SKM-1 treated with dmso at 0.1 percent for 144 hours (cell line): ENCODE results near the gene NRIP2.
A peak's percentile ranks its signal among the peaks of the same experiment; 100 is the strongest.

Experiments
- DNase-seq: peaks from one replicate; lab custom pipeline; 2025; ENCODE audit not compliant: unreplicated experiment; lab: John Stamatoyannopoulos, UW

NRIP2 gene

DNA sequence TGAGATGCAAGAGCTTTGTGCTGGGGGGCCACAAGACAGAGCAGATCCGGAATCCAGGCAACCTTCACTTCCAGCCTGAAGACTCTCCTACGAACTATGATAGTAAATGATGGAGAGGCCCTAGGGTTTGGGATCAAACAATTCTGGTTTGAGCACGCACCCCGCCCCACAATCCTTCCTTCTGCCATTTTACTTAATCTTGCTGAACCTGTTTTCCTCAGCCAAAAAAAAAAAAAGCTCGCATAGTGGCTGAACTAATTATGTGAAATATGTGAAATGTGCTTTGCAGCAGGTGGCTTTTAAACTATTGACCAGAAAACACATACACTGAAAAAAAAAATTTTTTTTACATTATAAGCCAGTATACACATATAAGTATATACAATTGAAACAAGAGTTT lies 23.0 kb downstream of the NRIP2 start:
- no peak for DNase-seq

DNA sequence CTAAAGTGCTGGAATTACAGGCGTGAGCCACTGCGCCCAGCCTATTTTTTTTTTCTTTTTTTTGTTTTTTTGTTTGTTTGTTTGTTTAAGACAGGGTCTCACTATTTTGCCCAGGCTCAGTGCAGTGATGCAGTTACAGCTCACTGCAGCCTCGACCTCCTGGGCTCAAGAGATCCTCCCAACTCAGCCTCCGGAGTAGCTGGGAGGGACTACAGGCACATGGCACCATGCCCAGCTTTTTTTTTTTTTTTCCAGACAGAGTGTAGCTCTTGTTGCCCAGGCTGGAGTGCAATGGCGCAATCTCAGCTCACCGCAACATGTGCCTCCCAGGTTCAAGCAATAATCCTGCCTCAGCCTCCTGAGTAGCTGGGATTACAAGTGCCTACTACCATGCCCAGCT lies 28.1 kb downstream of the NRIP2 start:
- DNase-seq, result no peak

DNA sequence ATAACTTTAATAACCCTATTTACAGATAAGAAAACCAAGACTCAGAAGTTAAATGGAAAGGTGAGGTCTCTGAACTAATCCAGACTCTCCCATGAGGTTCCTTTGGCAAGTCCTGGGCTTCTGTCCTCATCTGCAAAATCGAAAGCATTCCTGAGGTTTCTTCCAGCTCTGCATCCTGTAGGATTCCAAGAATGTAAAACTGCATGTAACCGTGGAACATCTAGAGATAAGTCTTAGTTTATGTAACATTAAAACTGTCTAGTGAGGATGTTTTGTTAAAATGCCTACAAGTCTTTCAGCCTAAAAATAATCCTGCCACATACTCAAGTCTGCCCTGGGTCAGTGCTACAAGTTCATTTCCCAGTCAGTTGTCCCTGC lies 29.7 kb downstream of the NRIP2 start:
- no peak for DNase-seq

DNA sequence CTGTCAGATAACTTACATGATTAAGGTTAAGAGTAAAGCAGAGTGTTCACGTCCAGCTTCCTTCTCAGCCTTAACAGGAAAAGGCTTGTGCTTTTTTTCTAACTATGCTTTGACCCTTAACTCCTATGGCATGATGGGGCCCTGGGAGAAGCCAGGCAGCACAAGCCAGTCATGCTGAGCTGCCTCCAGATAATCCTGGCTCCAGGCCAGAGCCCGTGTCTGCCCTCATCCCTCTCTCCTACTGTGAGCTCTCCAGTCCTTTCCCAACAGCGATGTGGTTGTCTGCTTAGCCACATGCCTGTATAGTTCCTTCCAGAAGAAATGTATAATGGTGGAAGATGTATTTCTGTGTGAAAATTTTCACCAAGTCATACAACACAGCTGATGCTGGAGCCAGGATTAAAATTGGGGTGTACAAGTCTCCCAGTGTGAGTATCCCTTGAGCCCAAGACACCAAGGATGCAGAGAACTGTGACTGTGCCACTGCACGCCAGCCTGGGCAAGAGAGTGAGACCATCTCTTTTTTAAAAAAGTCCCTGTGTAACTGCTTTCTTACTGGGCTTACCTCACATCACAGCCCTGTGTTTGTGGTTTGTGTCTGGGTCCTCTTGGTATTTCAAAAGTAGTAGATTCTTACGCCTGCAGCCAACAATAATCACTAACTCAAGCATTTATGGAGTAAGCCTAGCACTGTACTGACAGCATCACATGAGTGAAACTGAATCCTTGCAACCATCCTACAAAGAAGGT lies 30.3 kb downstream of the NRIP2 start:
- no peak for DNase-seq

DNA sequence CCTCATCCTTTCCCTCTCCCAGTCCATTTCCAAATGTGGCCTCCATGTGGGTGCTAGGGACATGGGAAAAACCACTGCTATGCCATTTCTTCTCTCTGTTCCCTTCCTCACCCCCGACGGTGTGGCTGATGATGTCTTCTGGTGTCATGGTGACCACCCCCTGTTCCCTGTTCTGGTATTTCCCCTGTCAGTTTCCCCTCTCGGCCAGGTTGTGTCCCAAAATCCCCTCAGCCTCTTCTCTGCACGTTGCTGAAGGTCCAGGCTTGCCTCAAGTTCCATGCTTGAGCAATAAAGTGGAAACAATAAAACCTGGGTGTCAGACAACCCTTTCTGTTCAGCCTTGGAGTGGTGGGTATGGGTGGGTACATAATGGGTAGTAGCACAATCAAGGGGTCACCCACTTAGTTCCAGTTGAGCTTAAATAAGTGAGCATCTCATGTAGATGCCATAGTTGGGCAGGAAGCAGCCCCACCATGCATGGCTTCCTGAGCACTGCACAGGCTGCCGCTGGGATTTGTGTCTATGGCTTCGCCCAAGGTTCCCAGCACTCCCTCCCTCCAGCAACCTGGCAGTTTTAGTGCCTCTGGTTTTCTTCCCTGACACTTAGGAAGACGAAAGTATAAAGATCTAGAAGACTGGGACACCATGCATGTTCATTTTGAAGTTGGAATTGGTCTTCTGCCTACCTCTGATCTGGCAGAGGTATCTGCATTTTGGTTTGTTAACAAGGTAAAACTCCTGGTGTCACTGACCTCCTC lies 31.0 kb downstream of the NRIP2 start:
- DNase-seq, result no peak

DNA sequence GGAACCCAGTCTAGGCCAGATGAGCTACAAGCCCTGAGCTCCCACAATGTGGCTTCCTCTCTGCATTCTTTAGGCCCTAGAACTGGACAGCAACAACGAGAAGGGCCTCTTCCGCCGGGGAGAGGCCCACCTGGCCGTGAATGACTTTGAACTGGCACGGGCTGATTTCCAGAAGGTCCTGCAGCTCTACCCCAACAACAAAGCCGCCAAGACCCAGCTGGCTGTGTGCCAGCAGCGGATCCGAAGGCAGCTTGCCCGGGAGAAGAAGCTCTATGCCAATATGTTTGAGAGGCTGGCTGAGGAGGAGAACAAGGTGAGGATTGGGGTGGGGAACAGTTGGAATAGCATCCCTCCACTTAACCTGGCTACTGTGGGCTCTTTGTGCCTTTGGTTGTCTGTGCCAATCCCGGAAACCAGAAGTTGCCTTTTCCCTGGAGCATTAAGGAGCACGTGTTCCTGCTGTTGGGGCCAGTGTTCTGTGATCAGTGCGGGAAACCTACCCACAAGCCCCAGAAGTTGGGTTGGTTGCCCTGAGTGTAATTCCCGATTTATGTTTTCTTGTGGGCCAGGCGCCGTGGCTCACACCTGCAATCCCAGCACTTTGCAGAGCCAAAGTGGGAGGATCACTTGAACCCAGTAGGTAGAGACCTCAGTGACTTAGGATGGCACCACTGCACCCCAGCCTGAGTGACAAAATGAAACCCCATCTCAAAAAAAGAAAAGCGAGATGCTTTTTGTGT lies 33.6 kb downstream of the NRIP2 start:
- DNase-seq, result no peak

DNA sequence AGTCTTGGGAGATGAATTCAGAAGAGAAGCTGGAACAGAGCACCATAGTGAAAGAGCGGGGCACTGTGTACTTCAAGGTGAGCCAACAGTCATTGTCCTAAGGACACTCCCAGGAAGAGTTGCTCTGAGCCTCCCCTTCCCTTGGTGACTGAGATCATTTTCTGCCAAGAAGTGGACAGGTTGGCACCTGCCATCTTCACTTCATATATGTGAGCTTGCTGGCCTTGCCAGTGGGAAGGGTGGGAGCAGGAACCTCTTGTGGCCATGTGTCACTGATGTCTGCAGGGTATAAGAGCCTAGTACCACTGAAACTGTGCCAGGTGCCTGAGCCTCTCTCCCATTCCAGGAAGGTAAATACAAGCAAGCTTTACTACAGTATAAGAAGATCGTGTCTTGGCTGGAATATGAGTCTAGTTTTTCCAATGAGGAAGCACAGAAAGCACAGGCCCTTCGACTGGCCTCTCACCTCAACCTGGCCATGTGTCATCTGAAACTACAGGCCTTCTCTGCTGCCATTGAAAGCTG lies 34.7 kb downstream of the NRIP2 start:
- DNase-seq, result no peak

DNA sequence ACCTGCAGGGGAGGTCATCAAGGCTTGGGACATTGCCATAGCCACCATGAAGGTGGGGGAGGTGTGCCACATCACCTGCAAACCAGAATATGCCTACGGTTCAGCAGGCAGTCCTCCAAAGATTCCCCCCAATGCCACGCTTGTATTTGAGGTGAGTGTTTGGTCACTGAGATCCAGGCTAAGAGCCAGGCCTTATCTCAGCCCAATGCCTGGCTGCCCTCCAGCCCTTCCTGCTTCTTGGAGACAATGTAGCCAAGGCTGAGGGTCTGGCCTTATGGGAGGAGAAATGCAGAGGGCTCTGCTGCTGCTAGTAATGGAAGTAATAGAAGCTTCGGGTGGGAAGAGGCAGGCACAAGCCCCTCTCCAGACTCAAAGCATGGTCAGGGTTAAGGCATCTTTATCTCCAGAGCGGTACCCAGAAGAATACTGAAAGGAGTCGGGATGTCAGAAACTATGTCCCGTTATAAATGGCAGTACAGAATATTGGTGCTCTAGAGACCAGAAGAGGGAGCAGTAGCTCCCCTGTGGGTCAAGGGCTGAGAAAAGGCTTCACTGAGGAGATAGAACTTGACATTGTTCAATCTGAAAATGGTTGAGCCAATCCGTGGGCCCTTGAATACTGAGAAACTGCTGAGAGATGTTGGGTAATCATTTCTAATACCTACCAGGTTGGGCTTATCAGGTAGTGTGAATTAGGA lies 37.0 kb downstream of the NRIP2 start:
- DNase-seq, result no peak

DNA sequence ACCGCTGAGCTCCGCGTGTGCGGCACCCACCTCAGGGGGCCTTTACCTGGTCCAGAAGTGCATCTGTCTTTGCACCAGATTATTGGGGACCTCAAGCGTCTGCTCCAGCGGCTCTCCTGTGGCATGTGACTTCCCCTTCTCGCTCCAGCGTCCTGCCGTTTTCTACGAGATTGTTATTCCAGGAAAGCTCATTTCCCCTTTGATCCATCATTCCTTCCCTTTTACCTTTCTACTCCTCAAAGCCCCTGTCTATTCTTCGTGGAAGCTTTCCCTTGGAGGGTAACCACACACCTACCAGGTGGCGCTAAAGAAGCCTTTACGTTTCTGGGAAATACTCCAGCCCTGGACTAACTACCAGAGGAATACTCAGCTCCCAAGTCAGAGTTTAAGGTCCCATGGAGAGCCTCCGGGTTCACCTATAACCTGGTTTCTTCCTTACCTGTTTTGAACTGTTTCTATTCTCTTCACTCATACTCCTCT lies 38.6 kb downstream of the NRIP2 start:
- DNase-seq, result no peak

DNA sequence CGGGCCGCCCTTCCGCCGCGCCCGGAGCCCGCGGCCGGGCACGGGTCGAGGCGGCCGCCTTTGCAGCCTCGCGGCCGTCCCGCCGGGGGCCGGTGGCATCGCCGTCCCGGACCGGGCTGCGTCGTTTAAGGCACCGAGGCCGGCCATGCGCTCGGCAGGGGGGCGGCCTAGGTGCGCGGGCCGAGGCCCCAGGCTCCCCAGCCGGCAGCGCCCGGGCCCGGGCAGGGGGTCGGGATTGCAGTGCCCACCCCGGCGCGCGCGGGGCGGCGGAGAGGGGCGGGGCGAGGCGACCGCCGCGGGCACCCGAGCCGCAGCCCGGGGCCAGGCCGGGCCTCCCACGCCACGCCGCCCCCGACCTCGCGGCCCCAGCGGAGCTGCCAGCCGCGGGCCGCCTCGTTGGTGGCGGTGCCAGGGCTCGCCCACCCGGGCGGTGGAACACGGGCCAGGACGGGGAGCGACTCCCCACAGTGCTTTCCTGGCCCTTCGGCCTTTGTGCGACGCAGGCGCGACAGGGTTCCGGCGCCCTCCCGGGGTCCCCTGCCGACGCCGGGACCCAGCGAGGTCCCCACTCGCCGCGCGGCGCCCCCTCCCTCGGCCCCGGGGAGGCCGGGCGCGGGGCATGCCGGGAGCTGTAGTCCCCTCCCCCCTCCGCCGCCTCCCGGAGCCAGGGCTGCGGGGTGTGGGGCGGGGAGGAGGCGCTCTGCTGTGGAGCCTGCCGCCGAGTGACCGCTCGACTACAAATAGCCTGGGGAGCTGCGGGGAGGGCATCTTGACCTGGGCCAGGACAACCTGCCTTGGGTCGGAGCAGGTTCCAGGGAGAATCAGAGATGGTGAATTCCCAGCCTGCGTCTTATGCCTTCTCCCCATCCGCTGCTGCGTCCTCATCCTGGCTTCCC lies 39.3 kb downstream of the NRIP2 start:
- DNase-seq, result peak; percentile 13

DNA sequence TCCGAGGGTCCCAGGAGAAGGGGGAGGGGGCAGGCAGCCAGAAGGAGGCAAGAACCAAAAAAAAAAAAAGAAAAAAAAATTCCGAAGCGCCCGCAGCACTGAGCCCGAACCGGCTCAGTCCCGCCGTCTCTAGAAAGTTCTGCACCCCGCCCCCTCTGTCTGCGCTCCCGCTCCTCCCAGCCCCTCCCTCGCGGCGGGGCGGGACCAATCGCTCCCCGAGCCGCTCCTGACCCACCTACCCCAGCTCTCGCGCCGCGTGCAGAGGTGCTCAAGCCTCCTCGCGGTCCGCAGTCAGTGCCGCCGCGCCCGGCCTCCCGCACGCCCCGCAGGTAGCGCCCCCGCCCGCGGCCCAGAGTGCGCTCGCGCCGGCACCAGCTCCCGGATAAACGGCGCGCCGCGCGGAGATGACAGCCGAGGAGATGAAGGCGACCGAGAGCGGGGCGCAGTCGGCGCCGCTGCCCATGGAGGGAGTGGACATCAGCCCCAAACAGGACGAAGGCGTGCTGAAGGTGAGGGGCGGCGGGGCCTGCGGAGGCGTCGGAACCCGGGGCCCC lies 40.0 kb downstream of the NRIP2 start, which contains the start of gene FKBP4:
FKBP4 (plus strand) TSS at position 235 of the 554 bp plus-strand sequence; CDS start at position 405, 170 bp downstream.
- DNase-seq, result peak; percentile 40

DNA sequence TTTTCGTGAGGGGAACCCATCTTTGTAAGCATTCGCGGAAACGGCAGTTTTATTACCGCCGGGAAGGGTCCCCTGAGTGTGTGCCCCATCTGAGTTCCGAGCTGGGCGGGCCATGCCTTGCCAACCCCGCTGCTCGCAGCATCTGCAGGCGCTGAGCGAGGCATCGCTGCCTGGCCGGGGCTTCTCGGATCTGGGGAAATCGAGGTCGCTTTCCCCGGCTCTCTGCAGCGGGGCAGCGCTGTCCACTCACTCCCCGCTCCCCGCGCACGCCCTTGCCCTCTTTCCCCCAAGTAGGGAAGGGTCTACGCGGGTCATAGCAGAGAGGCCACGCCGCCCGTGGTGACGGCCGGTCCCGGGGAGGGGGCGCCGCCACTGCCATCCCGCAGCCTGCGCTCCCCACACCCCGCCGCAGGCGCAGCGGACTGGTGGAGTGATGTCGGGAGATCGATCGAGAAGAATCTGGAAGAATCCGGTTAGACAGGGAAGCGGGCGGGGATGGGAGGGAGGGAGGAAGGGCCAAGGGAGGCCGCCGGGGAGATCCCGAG lies 40.6 kb downstream of the NRIP2 start:
- DNase-seq, result no peak

DNA sequence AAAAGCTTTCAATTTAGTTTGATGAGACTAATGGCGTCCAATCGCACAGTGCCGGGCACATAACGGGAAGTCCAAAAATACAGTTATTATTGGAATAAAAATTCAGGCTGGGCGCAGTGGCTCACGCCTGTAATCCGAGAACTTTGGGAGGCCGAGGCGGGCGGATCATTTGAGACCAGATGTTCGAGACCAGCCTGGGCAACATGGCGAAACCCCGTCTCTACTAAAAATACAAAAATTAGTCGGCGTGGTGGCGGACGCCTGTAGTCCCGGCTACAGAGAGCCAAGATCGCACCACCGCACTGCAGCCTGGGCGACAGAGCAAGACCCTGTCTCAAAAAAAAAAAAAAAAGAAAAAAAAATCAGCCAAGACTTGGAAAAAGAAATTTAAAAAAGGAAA lies 41.3 kb downstream of the NRIP2 start:
- DNase-seq, result no peak

DNA sequence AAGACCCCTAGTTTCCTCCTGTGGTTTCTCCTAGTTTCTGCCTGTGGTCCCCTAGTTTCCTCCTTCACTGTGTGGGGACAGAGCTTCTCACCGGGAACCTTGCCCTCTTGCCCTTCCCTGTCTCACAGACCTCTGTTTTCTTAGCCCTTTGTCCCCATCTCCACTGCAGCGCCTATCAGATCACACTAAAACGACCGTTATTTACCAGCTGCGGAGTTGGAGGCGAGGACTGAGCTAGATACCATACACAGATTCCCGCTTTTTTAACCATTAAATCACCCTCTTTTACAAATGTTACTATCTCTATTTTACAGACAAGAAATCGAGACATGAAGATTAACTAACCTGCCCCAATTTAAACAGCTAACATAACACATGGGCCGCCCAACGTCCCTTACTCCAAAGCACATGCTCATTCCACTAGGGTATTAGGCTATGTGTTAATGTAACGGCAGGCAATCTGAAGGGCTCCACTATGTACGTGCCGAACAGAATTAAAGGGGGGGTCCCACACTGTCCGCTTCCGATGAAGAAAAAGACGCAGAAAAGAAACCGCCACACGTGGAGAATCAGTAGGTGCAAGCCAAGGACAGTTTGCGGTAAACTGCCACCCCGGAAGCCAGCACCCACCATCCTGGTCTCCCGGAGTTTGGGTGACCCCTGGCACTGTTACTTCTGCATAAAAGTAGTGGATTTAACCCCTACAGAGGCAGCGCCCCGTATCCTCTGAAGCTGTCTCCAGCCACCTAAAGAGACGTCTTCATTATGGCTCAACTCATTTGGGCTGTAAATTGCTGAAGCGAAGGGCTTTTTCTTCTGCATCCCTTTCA lies 41.9 kb downstream of the NRIP2 start:
- no peak for DNase-seq

DNA sequence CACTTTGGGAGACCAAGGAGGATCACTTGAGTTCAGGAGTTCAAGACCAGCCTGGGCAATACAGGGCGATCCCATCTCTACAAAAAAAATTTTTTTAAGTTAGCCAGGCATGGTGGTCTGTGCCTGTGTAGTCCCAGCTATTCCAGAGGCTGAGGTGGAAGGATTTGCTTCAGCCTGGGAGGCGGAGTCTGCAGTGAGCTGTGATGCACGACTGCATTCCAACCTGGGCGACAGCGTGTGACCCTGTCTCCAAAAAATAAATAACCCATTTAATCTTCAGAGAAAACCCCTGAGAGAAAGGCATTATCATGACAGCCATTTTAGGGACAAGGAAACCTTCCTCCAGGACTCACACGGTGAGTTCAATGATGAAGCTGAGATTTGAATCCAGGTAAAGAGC lies 43.7 kb downstream of the NRIP2 start:
- no peak for DNase-seq

DNA sequence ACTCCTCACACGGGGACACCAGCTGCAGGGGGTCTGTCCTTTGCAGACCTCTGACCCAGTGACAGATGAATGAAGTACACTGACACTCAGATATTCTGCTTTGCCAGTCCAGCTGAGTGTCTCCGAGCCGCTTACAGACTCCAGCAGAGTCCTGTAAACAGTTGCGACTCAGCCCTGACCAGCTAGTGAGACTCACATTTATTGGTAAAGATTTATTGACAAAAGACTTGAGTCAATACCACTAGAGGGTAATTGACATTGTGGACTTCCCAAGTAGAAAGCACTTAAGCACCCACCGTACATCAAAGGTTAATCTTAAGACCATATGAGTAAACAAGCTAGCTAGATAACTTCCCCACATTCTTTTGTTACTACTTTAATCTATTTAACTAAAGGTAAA lies 49.8 kb downstream of the NRIP2 start:
- no peak for DNase-seq

DNA sequence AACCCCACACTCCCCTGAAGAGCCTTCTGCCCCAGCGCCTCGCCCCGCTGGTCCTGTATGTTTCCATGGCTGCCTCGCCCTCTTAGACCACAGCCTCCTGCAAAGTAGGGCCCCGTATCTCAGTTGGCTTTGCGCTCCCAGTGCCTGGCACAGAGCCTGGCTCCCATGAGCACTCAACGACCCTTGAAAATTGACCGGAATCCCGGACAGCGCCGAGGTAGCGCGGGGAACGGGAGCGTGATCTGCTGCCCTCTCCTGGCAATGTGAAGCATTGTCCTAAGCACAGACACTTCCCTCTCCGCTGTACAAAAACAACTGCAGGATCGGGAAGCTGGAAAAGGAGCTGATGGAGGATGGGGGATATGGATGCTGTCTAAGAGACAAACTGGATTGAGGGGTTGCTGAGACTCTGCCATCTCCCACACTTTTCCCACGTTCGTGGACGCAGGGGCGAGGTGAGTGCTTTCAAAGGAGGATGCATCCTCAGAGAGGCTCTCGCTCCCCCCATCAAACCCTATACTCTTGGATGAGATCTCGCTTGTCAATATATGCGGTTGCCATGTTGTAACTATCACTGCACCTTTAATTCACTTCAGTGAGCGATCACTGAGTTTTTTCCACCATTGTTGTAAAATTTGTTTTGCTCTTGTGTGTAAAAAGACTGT lies 50.8 kb downstream of the NRIP2 start:
- no peak for DNase-seq

DNA sequence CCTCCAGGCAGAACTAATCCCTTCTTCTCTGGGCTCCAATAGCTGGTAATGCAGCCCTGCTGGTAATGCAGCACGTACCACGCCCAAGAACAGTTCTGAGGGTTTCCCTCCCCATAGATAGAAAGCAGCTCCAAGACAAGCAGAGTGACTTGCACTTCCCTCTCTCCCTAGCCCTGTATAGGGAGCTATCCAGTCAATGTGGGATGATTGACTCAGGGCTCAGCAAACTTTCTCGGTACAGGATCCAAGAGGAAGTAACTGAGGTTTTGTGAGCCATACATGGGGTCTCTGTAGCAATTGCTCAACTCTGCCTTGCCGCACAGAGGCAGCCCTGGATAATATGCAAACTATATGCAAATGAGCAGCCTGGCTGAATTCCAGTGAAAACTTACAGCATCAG lies 55.6 kb downstream of the NRIP2 start:
- no peak for DNase-seq
